ENCODE data around the gene OBSL1.
A peak's percentile ranks its signal among the peaks of the same experiment; 100 is the strongest.

OBSL1 gene

DNA sequence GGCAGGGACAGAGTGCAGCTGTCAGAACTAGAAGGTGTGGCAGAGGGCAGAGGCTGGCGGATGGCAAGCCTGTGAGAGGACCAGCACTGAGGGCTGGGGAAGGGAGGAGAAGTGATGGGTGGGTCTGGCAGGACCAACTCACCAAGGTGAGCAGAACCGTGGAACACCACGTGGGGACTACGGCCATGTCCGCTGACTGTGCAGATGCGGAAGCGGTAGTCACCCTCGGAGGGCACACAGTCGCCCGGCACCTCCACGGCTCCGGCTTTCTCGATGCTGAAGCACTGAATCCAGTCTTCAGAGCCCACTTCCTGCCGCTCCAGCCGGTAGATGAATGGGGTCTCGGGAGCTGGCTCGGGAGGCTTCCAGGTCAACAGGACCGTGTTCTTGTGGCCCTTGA, 4.2 kb downstream of the OBSL1 start:
- Histone ChIP-seq H3K36me3 (ENCODE audit: control insufficient read depth, insufficient read depth, low read length) (no peaks in the 10 kb centered on the region), H3K27me3 (replicated peaks; ENCODE audit: control insufficient read depth, insufficient read depth, low read length, poor library complexity, severe bottlenecking) (peaks cover 27% of the 10 kb centered on the region), H3K27ac (ENCODE audit: insufficient read depth, low read length, poor library complexity, severe bottlenecking) (no peak overlapping the region), H3K9me3 (ENCODE audit: control insufficient read depth, low read length) (no peaks in the 10 kb centered on the region), H3K4me1 (ENCODE audit: control insufficient read depth, insufficient read depth, low read length, poor library complexity, severe bottlenecking) (no peaks in the 10 kb centered on the region), H3K4me3 (ENCODE audit: insufficient read depth, low read depth, low read length, poor library complexity, severe bottlenecking) (no peak overlapping the region)
- DNase-seq, result no peak

DNA sequence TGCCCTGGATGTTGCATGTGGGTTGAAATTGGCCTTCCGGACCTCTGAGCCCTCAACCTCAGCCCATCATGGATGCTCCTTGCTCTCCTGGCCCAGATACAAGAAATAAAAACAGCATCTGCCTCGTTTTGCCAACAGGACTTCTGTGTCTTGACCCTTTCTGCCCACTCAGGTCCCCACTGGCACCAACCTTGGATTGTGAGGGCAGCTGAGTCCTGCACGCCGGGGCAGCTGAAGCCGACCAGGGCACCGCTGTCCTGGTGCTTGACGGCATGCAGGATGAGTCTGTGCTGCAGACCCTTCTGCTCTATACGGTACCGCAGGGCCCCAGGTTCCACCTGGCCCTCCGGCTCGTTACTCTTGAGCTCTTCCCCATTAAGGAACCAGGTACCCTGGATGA, 4.7 kb downstream of the OBSL1 start:
- no peaks in the 10 kb centered on the region for H3K4me1 ChIP-seq (ENCODE audit: control insufficient read depth, insufficient read depth, low read length, poor library complexity, severe bottlenecking)
- no peak for DNase-seq
- H3K36me3 ChIP-seq (ENCODE audit: control insufficient read depth, insufficient read depth, low read length), result no peaks in the 10 kb centered on the region

DNA sequence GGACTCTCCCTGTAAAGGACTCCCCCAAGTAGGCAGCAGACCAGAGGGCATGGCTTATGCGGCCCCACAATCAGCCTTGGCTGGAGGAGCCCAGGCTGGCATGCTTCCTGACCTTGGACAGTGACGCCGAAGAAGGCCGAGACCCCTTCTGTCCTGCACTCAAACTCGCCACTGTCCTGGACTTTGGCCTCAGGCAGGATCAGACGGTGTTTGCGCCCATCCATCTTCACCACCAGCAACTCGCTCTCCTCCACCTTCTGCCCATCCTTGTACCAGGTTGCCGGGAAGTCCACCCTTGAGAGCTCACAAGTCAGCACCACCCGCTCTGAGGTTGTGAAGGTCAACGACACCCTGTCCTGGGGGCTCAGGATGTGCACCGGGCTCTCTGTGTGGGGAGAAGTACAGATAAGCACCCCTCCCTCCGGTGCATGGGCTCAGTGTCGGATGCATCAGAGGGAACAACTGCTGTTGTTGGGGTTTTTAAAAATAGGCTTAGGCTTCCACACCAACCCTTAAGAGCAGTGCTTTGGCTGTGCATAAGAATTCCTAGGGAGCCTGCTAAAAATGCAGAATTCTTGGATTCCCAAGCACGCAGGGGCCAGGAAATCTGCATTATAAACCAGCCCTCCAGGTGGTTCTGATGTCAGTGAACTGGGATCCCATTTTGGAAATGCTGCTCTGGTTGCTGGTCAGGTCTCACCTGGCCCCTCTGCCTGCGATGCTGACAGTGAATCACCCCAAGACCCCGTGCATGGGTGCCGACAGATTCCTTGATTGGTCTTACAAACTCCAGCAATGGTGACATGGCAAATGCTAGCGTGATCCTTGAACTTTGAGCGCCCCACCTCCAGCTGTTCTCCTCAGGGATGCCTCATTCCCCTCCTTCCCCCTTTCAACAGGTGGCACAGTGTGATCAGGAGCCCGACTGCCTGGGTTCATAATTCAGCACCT, 5.9 kb downstream of the OBSL1 start:
- Histone ChIP-seq H3K27ac (ENCODE audit: insufficient read depth, low read length, poor library complexity, severe bottlenecking) (no peak overlapping the region), H3K36me3 (ENCODE audit: control insufficient read depth, insufficient read depth, low read length) (no peaks in the 10 kb centered on the region), H3K4me1 (ENCODE audit: control insufficient read depth, insufficient read depth, low read length, poor library complexity, severe bottlenecking) (no peaks in the 10 kb centered on the region), H3K9me3 (ENCODE audit: control insufficient read depth, low read length) (no peaks in the 10 kb centered on the region), H3K4me3 (ENCODE audit: insufficient read depth, low read depth, low read length, poor library complexity, severe bottlenecking) (no peak overlapping the region), H3K27me3 (replicated peaks; ENCODE audit: control insufficient read depth, insufficient read depth, low read length, poor library complexity, severe bottlenecking) (peaks cover 12% of the 10 kb centered on the region)
- DNase-seq, result no peak

More for the DNA sequence above, 4.7 kb downstream of the OBSL1 start:
- Histone ChIP-seq H3K27me3 (replicated peaks; ENCODE audit: control insufficient read depth, insufficient read depth, low read length, poor library complexity, severe bottlenecking) (peaks cover 22% of the 10 kb centered on the region), H3K9me3 (ENCODE audit: control insufficient read depth, low read length) (no peaks in the 10 kb centered on the region), H3K27ac (ENCODE audit: insufficient read depth, low read length, poor library complexity, severe bottlenecking) (no peak overlapping the region), H3K4me3 (ENCODE audit: insufficient read depth, low read depth, low read length, poor library complexity, severe bottlenecking) (no peak overlapping the region)

- no peak for DNase-seq
- no peaks in the 10 kb centered on the region for H3K9me3 ChIP-seq (ENCODE audit: control insufficient read depth, low read length)
- H3K4me3 ChIP-seq (ENCODE audit: insufficient read depth, low read depth, low read length, poor library complexity, severe bottlenecking), result no peak overlapping the region
- H3K27ac ChIP-seq (ENCODE audit: insufficient read depth, low read length, poor library complexity, severe bottlenecking), result no peak overlapping the region
- H3K36me3 ChIP-seq (ENCODE audit: control insufficient read depth, insufficient read depth, low read length), result no peaks in the 10 kb centered on the region
- H3K27me3 ChIP-seq (replicated peaks; ENCODE audit: control insufficient read depth, insufficient read depth, low read length, poor library complexity, severe bottlenecking), result no peaks in the 10 kb centered on the region
- no peaks in the 10 kb centered on the region for H3K4me1 ChIP-seq (ENCODE audit: control insufficient read depth, insufficient read depth, low read length, poor library complexity, severe bottlenecking)
These were observed 7.9 kb downstream of the OBSL1 start for GRCh38 chr2:219563271-219563928.

GRCh38 chr2:219562049-219563020, 9.0 kb downstream of the OBSL1 start:
- DNase-seq, result no peak
- Histone ChIP-seq H3K4me3 (ENCODE audit: insufficient read depth, low read depth, low read length, poor library complexity, severe bottlenecking) (no peak overlapping the region), H3K27me3 (replicated peaks; ENCODE audit: control insufficient read depth, insufficient read depth, low read length, poor library complexity, severe bottlenecking) (peaks cover under 1% of the 10 kb centered on the region), H3K4me1 (ENCODE audit: control insufficient read depth, insufficient read depth, low read length, poor library complexity, severe bottlenecking) (no peaks in the 10 kb centered on the region), H3K36me3 (ENCODE audit: control insufficient read depth, insufficient read depth, low read length) (no peaks in the 10 kb centered on the region), H3K27ac (ENCODE audit: insufficient read depth, low read length, poor library complexity, severe bottlenecking) (no peak overlapping the region), H3K9me3 (ENCODE audit: control insufficient read depth, low read length) (no peaks in the 10 kb centered on the region)

DNA sequence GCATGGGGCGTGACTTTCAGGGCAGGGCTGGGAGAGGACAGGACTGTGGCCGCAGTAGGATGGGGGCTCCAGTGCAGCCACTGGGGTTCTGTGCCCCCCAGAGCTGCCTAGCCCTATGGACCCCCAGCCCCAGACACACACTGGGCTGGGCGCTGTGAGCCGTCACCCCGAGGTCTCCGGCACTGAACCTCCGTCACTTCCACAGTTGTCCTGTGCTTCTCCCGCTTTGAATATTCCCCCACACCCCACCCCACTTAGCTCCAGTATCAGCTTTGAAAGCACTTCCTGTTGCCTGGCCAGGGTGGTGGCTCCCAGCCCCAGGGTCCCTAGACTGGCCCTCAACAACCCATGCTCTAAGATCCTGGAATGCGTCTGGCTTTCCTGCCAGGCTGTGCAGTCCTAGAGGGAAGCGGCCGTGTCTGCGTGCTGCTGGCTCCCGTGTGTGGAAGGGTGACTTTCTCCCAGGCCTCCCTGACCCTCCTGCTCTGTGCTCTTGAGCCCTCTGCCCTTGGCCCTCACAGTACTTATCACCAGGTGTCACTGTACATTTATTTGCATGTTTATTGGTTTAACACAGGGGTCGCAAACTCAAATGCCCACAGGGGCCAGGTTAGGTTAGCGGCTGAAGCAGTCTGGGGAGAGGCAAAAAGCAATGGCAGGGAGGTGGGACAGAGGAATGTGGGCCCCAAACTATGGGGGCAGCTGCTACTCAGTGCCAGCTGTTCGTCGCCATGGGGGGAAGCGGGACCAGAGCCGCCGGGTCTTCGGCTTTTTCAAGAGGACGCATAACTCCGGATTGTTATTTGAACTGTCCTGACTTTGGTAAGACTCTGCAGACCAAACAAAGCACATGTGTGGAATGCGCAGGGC, 9.9 kb downstream of the OBSL1 start:
- Histone ChIP-seq H3K9me3 (ENCODE audit: control insufficient read depth, low read length) (no peaks in the 10 kb centered on the region), H3K36me3 (ENCODE audit: control insufficient read depth, insufficient read depth, low read length) (no peaks in the 10 kb centered on the region), H3K27me3 (replicated peaks; ENCODE audit: control insufficient read depth, insufficient read depth, low read length, poor library complexity, severe bottlenecking) (peaks cover 2% of the 10 kb centered on the region), H3K27ac (ENCODE audit: insufficient read depth, low read length, poor library complexity, severe bottlenecking) (no peak overlapping the region), H3K4me3 (ENCODE audit: insufficient read depth, low read depth, low read length, poor library complexity, severe bottlenecking) (no peak overlapping the region), H3K4me1 (ENCODE audit: control insufficient read depth, insufficient read depth, low read length, poor library complexity, severe bottlenecking) (no peaks in the 10 kb centered on the region)
- DNase-seq, result no peak

- no peaks in the 10 kb centered on the region for H3K36me3 ChIP-seq (ENCODE audit: control insufficient read depth, insufficient read depth, low read length)
- no peak overlapping the region for H3K4me3 ChIP-seq (ENCODE audit: insufficient read depth, low read depth, low read length, poor library complexity, severe bottlenecking)
- peaks cover 2% of the 10 kb centered on the region for H3K27me3 ChIP-seq (replicated peaks; ENCODE audit: control insufficient read depth, insufficient read depth, low read length, poor library complexity, severe bottlenecking)
- H3K27ac ChIP-seq (ENCODE audit: insufficient read depth, low read length, poor library complexity, severe bottlenecking), result no peak overlapping the region
- no peaks in the 10 kb centered on the region for H3K4me1 ChIP-seq (ENCODE audit: control insufficient read depth, insufficient read depth, low read length, poor library complexity, severe bottlenecking)
- no peak for DNase-seq
- H3K9me3 ChIP-seq (ENCODE audit: control insufficient read depth, low read length), result no peaks in the 10 kb centered on the region
These were observed 10.5 kb downstream of the OBSL1 start for GRCh38 chr2:219560893-219561178.

DNA sequence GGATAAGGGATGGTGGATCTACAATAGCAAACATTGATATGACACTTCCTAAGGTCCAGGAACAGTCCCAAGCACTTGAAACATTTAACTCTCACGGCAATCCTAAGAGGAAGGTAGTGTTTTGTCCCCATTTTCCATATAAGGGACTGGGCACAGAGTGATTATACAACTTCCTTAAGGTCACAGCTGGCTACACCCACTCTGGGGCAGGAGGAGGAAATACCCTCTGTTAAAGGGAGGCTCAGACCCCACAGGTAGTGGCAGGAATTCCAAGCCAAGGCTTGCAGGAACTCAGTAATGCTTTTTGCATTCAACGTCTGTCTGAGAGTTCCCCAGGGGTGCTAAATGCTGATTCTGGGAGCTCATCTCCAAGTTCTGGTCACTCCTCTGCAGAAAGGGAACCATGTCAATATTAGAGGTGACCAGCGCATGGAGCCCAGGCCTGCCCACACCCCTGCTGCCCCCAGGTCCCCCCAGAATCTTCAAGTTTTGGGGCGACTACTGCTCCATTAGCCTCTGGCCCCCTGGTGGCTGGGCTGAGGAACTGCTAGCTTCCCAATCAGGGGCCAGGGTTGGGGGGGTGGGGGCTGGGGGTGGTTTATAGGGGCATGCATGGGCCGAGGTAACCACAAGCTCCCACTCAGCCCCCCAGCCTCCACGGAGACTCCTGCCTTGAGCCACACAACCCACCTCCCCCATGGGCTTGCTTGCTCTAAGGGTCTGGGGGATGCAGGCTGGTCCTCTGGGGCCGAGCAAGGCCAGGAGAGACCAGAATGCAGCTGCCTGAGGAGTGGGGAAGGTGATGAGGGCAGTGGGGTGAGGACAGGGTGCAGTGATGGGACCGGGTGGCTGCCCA, 11.1 kb downstream of the OBSL1 start:
- H3K27ac ChIP-seq (ENCODE audit: insufficient read depth, low read length, poor library complexity, severe bottlenecking), result no peak overlapping the region
- no peaks in the 10 kb centered on the region for H3K4me1 ChIP-seq (ENCODE audit: control insufficient read depth, insufficient read depth, low read length, poor library complexity, severe bottlenecking)
- peak in 1 of 3 donors; percentile 18 for DNase-seq
- H3K4me3 ChIP-seq (ENCODE audit: insufficient read depth, low read depth, low read length, poor library complexity, severe bottlenecking), result no peak overlapping the region
- peaks cover 2% of the 10 kb centered on the region for H3K27me3 ChIP-seq (replicated peaks; ENCODE audit: control insufficient read depth, insufficient read depth, low read length, poor library complexity, severe bottlenecking)
- no peaks in the 10 kb centered on the region for H3K9me3 ChIP-seq (ENCODE audit: control insufficient read depth, low read length)
- H3K36me3 ChIP-seq (ENCODE audit: control insufficient read depth, insufficient read depth, low read length), result no peaks in the 10 kb centered on the region
